HUES6 (cell line): ENCODE data around the gene POTEB.
"Not testable (repeated sequence)": the region's sequence is repeated elsewhere in the genome, so short reads cannot be mapped to it uniquely, and the experiment has no call there.

Source experiments
- H3K27ac ChIP-seq: 2 replicates; pipeline ENCODE4 v1.7.0; 2013; ENCODE audit warnings: low read depth, mild to moderate bottlenecking, low read length, inconsistent platforms
- H3K27me3 ChIP-seq: 2 replicates; pipeline ENCODE4 v1.6.1; 2013; ENCODE audit warnings: low read length; ENCODE audit not compliant: control insufficient read depth, insufficient read depth
- H3K36me3 ChIP-seq: 2 replicates; pipeline ENCODE4 v1.6.1; 2013; ENCODE audit warnings: low read length; ENCODE audit not compliant: control insufficient read depth, insufficient read depth
- H3K4me1 ChIP-seq: 2 replicates; pipeline ENCODE4 v1.6.1; 2013; ENCODE audit warnings: low read length; ENCODE audit not compliant: control insufficient read depth, insufficient read depth
- H3K4me3 ChIP-seq: 2 replicates; pipeline ENCODE4 v1.5.1; 2013; ENCODE audit warnings: low read depth, low read length
- H3K9ac ChIP-seq: one replicate; pipeline ENCODE4 v1.6.1; 2013; ENCODE audit warnings: mild to moderate bottlenecking, low read length
- H3K9me3 ChIP-seq: 2 replicates; pipeline ENCODE4 v1.6.1; 2013; ENCODE audit warnings: low read depth, low read length; ENCODE audit not compliant: control insufficient read depth, insufficient read depth

The POTEB gene

DNA sequence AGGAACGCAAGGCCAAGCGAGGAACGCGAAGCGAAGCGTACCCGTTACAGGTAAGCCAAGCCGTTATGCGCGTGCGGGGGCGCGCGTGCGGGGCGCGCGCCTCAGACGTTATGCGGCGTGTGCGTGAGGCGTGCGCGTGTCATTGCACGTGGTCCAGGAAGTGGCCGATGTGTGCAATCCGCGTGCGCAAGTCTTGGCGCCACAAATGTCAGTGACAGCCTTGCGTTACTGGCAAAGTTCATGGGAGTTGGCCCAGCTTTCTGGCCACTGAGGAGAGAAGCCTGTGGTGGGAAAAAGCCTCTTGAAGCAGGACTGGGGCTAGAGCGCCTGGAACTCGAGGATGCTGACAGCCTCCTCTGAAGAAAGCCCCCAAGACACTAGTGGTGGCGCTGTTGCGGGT, at the start of gene POTEB:
TSS of gene POTEB (minus strand) at position 101 of the 400 bp plus-strand sequence. CDS start 489 bp downstream, outside the sequence.
- H3K9ac ChIP-seq, H3K27ac ChIP-seq, H3K4me3 ChIP-seq, H3K9me3 ChIP-seq, H3K4me1 ChIP-seq, H3K36me3 ChIP-seq, H3K27me3 ChIP-seq: not testable (repeated sequence)

DNA sequence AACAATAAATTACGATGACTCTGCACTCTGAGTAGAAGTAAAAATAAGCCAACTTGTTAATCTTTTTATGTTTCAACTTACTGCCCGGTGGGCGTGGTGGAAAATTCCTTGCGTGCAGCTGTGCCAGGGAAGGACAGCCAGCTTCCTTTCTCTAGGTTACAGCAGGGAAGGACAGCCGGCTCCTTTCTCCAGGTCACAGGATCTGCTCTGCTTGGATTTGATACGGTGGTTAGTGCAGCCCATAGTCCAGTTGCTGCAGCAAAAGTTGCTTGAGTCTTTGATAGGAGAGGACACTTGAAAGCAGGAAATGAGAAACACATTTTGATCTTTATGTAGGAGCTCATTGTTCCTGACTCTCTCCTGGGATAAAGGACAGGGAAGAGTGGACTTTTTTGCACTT, 13.4 kb upstream of the POTEB start:
- H3K27me3 ChIP-seq, H3K9ac ChIP-seq, H3K4me1 ChIP-seq, H3K4me3 ChIP-seq, H3K36me3 ChIP-seq, H3K27ac ChIP-seq, H3K9me3 ChIP-seq: not testable (repeated sequence)

GRCh38 chr15:21889542-21889941, 12.0 kb upstream of the POTEB start:
- not testable (repeated sequence) for H3K4me3 ChIP-seq, H3K27me3 ChIP-seq, H3K4me1 ChIP-seq, H3K9me3 ChIP-seq, H3K9ac ChIP-seq, H3K27ac ChIP-seq, H3K36me3 ChIP-seq

DNA sequence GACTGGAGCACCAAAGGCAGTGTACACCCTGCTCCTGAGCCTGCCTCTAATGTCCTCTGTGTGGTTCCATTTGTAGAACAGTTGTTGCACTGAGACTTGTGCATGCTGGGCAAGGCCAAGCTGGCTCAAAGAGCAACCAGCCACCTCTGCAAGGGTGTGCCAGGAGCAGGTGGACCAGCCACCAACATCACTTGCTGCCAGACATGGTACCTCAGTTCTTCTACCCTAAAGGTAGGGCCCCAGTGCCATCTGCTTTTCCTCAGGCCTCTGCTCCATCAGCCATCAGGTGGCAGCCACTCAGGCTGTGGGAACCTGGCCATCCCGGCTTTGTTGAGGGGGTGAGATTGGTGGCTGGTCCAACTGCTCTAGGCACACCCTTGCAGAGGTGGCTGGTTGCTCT, 38.7 kb downstream of the POTEB start:
- H3K9ac ChIP-seq, H3K27me3 ChIP-seq, H3K9me3 ChIP-seq, H3K36me3 ChIP-seq, H3K4me3 ChIP-seq, H3K27ac ChIP-seq, H3K4me1 ChIP-seq: not testable (repeated sequence)
